Measurements from ENCODE around the gene ADAMTS9. TPM values are rescaled to one million over a fixed set of nuclear protein-coding genes. Genes with fewer than 3 reads are reported as not detected.

The ADAMTS9 gene
- total RNA-seq, 2 experiments from 2014 or later = not detected

DNA sequence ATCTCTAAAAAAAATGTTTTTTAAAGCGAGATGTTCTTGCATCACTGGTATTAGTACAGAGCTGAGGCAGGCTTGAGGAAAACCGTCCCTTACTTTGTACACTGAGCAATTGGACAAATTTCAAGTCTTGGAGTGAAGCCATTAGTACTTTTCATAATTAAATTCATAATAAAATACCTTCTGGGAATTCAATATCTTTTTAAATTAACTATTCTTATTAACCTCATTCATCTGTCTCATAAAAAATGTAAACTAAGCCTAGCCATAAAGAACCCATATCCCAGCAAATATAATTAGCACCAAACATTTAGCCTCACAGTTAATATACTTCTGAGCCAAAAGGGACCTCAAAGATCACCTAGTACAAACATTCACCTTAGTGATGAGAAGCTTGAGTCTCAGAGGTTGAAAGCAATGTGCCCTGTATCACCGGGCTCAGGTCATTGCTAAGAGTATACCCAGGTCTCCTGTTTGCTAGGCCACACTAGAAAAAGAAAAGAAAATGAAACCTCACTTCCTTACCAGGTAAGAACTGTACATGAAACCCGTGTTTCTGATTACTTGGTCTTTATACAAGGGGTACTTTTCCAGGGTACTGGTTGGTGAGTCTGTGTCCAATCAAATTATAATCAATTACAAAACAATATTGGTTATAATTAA is 192.5 kb downstream of the ADAMTS9 start:
- peaks cover 65% of the 10 kb centered on the region for H3K27me3 Mint-ChIP-seq
- H3K27ac Mint-ChIP-seq = no peak overlapping the region
- Histone ChIP-seq H3K27ac (ENCODE audit: low read depth in 1 of 2, low read length in 2 of 2) (no peak overlapping the region), H3K4me3 (ENCODE audit: low read length) (no peak overlapping the region), H3K9me3 (ENCODE audit: control insufficient read depth in 1 of 2, insufficient read depth in 1 of 2, low read length in 2 of 2) (no peaks in the 10 kb centered on the region), H3K27me3 (ENCODE audit: control insufficient read depth in 1 of 2, insufficient read depth in 2 of 2, low read length in 2 of 2) (peaks cover 14 to 34% of the 10 kb centered on the region in 2 experiments), H3K36me3 (ENCODE audit: insufficient read depth, low read length) (no peaks in the 10 kb centered on the region), H3K4me1 (ENCODE audit: insufficient read depth, low read length) (no peaks in the 10 kb centered on the region)
- no peaks in the 10 kb centered on the region for H3K4me1 Mint-ChIP-seq (ENCODE audit: low read depth)
- TF ChIP-seq, protein P1, sequence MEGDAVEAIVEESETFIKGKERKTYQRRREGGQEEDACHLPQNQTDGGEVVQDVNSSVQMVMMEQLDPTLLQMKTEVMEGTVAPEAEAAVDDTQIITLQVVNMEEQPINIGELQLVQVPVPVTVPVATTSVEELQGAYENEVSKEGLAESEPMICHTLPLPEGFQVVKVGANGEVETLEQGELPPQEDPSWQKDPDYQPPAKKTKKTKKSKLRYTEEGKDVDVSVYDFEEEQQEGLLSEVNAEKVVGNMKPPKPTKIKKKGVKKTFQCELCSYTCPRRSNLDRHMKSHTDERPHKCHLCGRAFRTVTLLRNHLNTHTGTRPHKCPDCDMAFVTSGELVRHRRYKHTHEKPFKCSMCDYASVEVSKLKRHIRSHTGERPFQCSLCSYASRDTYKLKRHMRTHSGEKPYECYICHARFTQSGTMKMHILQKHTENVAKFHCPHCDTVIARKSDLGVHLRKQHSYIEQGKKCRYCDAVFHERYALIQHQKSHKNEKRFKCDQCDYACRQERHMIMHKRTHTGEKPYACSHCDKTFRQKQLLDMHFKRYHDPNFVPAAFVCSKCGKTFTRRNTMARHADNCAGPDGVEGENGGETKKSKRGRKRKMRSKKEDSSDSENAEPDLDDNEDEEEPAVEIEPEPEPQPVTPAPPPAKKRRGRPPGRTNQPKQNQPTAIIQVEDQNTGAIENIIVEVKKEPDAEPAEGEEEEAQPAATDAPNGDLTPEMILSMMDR (IDR thresholded peaks at IDR 0.05) = no peak
- no peak overlapping the region for H3K4me3 Mint-ChIP-seq
- DNase-seq (no peak), ATAC-seq (ENCODE audit: poor library complexity) (no peak)
- intact Hi-C loops (cut with DNase I, micrococcal nuclease) = no loop called here
- POLR2A ChIA-PET = no interaction called here
- CTCF ChIA-PET = no interaction called here
- H3K9me3 Mint-ChIP-seq = no peaks in the 10 kb centered on the region
- H3K36me3 Mint-ChIP-seq (ENCODE audit: low read depth) = no peaks in the 10 kb centered on the region

DNA sequence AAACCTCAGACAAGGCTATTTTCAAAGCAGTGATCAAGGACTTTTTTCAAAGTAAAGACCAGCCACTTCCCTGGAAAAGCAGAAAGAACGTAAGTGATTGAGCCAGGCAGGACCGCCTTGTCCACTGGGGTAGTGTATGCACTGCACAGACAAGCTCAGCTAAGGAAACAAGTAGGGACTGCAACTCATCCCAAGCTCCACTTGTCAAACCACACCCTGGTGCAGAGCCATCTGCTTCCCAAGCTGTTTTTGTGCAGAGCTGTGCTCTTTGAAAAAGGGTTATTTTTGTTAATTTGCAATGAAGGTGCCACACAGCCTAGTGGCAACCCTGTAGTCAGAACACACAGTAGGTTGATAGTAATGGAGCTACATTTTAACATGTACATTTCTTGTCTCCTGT is 193.3 kb downstream of the ADAMTS9 start:
- CTCF ChIA-PET = no interaction called here
- TF ChIP-seq, protein P1 (IDR thresholded peaks at IDR 0.05) = no peak
- ATAC-seq (ENCODE audit: poor library complexity) = no peak

DNA sequence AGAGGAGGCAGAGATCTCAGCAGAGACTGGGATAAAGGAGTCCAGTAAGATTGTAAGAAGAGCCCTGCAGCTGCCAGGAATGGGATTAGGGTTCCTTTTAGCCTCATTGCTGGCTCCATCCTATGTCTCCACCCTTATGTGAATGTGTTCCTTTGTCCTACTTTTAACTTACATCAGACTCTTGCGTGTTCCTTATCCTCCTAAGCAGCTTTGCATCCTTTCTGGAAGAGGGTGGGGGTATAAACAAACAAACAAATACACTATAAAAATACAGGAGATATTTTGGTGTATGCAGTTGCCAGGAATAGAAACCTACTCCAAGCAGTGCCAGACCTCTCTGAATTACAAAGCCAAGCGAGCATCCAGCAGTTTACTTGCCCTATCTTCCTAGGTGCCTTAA is 194.7 kb downstream of the ADAMTS9 start:
- Mint-ChIP-seq H3K4me1 (ENCODE audit: low read depth) (no peaks in the 10 kb centered on the region), H3K36me3 (ENCODE audit: low read depth) (no peaks in the 10 kb centered on the region), H3K27ac (no peak overlapping the region), H3K27me3 (peaks cover 73% of the 10 kb centered on the region), H3K9me3 (no peaks in the 10 kb centered on the region), H3K4me3 (no peak overlapping the region)
- CTCF ChIA-PET = no interaction called here
- ATAC-seq (ENCODE audit: poor library complexity) (no peak), DNase-seq (no peak)
- H3K9me3 ChIP-seq (ENCODE audit: control insufficient read depth in 1 of 2, insufficient read depth in 1 of 2, low read length in 2 of 2) = peaks cover 0 to 7% of the 10 kb centered on the region in 2 experiments
- TF ChIP-seq, protein P1 (IDR thresholded peaks at IDR 0.05) = no peak
- H3K4me3 ChIP-seq (ENCODE audit: low read length) = no peak overlapping the region
- H3K27ac ChIP-seq (ENCODE audit: low read depth in 1 of 2, low read length in 2 of 2) = no peak overlapping the region
- intact Hi-C loops (cut with DNase I, micrococcal nuclease) = no loop called here
- no peaks in the 10 kb centered on the region for H3K36me3 ChIP-seq (ENCODE audit: insufficient read depth, low read length)
- POLR2A ChIA-PET = no interaction called here
- peaks cover 20 to 53% of the 10 kb centered on the region in 2 experiments for H3K27me3 ChIP-seq (ENCODE audit: control insufficient read depth in 1 of 2, insufficient read depth in 2 of 2, low read length in 2 of 2)
- H3K4me1 ChIP-seq (ENCODE audit: insufficient read depth, low read length) = no peaks in the 10 kb centered on the region

More for the DNA sequence above, 193.3 kb downstream of the ADAMTS9 start:
- H3K36me3 ChIP-seq (ENCODE audit: insufficient read depth, low read length) = no peaks in the 10 kb centered on the region
- POLR2A ChIA-PET = no interaction called here
- no peaks in the 10 kb centered on the region for H3K9me3 Mint-ChIP-seq
- DNase-seq = no peak
- no peak overlapping the region for H3K4me3 Mint-ChIP-seq
- H3K9me3 ChIP-seq (ENCODE audit: control insufficient read depth in 1 of 2, insufficient read depth in 1 of 2, low read length in 2 of 2) = peaks cover 0 to 4% of the 10 kb centered on the region in 2 experiments
- peaks cover 18 to 41% of the 10 kb centered on the region in 2 experiments for H3K27me3 ChIP-seq (ENCODE audit: control insufficient read depth in 1 of 2, insufficient read depth in 2 of 2, low read length in 2 of 2)
- no peak overlapping the region for H3K27ac ChIP-seq (ENCODE audit: low read depth in 1 of 2, low read length in 2 of 2)
- no peak overlapping the region for H3K27ac Mint-ChIP-seq
- peaks cover 73% of the 10 kb centered on the region for H3K27me3 Mint-ChIP-seq
- intact Hi-C loops (cut with DNase I, micrococcal nuclease) = no loop called here
- no peak overlapping the region for H3K4me3 ChIP-seq (ENCODE audit: low read length)
- no peaks in the 10 kb centered on the region for H3K4me1 ChIP-seq (ENCODE audit: insufficient read depth, low read length)
- no peaks in the 10 kb centered on the region for H3K4me1 Mint-ChIP-seq (ENCODE audit: low read depth)
- H3K36me3 Mint-ChIP-seq (ENCODE audit: low read depth) = no peaks in the 10 kb centered on the region

Measured in CD4-positive, alpha-beta T cell (primary cell).